ENCODE measurements around the gene DRD2.

DNA sequence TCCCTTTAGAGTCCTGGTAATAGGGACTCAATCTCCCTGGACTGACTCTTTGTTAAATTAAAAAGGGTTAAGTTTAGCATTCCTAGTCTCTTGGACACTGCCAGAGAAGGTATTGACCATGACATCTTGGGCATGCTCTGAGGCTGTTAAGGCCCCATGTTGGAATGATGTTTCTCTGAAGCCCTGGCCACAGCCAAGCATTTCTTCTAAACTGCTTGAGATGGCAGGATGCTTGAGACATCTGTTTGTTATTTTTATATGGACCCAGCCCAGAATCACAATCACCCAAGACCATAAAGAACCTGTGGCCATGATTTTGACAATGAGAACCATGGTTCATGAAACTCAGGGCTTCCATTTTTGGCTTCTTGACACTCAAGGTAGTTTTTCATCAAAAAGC lies 93.1 kb downstream of the DRD2 start:
- no peak for TF ChIP-seq TAF1 (IDR thresholded peaks at IDR 0.05; ENCODE audit: borderline replicate concordance, low read depth, low read length)
- TF ChIP-seq POLR2A (IDR thresholded peaks at IDR 0.05; ENCODE audit: low read depth, low read length) = no peak
- no peak for TF ChIP-seq POLR2AphosphoS5 (IDR thresholded peaks at IDR 0.05; ENCODE audit: low read depth, low read length)

All from GM12892 (cell line).